ENCODE measurements around the gene BCAN.

BCAN gene

DNA sequence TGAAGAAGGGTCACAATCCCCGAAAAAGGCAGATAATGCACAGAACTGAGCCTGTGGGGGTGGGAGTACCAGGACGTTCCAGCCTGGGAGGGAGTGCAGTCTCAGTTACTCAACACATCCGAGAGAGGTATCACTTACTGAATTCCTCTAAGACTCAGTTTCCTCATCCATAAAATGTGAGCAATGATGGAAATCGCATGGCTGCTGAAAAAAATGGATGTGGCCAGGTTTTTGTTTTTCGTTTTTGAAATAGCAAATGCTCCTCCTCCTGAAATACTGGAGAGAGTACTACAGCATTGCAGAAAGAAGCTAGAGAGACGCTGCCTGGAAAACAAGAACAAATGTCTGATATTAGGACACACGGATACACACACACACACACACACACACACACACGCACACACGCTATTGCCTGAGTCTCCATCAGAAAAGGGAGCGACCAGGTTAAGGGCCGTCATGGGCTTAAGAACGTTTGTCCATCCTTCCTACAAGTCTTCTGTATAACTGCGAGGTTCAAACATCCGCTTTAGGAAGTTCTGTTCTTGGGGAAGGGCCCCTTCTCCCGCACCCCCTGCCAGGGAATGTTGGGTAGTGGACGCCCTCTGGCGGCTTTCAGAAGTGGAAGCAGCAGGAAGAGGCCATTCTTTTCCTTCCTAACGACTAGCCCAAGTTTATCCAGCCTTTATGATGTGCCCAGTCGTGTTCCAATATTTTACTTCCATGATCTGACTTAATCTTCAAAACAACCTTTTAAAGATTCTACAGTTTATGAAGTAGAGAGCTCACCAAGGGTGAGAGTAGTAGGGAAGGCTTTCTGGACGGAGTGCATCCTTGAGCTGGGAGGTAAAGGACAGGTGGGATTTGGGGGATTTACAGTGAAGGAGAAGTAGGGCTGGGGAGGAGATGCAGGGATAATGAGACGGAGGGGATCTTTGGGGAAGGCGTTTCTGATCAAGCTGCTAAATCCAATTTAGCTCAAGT is 36.0 kb downstream of the BCAN start:
- peak; percentile 47 to 66 for DNase-seq

DNA sequence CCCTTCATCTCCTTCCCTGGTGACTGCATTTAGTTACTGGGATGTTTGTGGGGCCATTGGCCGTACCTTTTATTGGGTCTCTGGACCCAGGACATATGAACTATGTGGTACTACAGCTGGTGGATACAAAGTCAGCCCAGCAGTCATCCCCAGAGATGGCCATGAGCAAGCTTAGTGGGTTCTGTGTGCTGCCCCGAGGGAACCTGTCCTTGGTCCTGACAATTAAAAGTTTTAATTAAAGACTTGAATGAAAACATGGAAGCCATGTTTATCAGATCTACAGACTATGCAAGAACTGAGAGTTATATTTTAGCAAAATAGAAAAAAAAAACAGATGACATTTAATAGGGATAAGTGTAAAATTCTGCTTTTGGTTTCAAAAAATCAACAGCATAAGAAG is 38.1 kb downstream of the BCAN start:
- no peak for DNase-seq

DNA sequence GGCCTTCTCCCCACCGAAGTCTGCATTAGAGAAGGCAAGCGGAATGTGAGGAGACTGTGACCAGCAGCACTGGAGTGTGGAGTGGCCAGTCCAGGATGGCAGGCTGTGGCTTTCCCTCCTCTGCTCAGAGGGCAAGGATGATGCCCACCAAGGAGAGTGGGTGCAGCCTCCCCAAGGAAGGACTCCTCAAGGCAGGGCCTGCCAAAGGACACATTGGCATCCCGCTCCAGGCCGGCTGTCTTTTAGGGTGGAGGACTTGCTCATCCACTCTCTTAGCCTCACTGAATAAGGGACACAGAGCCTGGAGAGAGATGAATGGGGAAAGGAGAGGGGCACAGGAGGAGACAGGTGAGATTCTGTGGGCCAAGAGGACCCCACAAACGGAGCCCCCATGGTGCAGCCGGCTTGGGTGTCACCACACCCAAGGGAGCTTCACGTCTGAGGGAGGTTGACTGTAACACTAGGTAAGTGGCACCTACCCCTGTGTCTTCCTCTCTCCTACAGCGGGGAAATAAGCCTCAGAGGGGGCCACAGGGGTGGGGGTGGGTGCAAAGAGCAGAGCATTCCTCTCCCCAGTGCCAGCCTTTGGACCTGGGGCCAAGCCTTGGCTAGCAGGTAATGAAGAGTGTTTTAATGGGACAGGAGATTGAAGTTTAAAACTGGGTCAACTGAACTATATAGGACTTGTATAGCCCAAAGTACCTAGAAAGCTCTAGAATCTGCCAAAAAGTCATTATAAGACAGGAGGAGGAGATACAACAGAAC is 39.5 kb downstream of the BCAN start:
- no peak for DNase-seq

DNA sequence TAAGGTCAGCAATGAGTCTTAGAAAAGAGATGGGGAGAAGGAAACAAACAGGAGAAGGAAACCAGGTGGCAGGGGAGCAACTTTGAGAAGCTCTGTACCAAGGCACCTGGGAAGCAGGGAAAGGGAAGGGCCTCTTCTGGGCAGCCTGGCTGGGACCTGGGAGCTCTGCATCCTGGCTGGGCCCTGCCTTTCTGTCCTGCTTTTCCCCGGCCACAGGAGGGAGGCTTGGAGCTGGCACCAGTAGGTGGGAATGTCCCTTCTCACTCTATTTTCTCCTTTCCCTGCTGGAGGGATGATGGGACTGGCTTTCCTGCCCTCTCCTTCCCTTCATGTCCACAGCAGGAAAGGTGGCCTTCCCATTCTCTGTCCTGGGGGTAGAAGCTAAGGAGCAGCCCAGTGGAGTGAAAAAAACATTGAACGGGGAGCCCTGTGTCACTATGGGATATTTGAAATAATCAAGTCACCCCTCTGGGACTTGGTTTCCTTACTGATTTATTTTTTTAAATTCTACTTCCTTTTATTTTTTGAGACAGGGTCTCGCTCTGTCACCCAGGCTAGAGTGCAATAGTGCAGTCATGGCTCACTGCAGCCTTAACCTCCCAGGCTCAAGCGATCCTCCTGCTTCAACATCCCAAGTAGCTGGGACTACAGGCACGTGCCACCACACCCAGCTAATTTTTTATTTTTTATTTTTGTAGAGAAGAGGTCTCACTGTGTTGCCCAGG is 40.4 kb downstream of the BCAN start:
- DNase-seq: no peak

- no peak for DNase-seq
These were observed 42.4 kb downstream of the BCAN start for GRCh38 chr1:156684227-156684782.

- DNase-seq: peak; percentile 78 to 81
These were observed 47.4 kb downstream of the BCAN start for GRCh38 chr1:156689035-156689952.

- no peak for DNase-seq
These were observed 48.2 kb downstream of the BCAN start for GRCh38 chr1:156689953-156690674.

DNA sequence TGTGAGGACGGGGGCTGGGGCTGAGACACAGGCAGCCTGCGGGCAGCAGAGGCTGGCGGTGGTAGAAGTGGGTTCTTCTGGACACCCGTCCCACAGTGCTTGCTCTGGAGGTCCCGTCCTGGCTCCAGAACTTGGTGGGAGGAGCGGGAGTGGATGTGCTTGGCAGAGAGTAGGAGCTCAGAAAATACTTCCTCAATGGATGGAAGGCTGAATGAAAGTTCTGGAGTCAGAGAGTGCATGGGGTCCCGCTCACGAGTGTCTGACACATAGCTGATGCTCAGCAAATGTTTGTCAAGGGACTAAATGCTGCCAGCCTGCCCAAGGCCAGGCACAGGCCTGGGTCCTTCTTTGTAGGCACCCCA is 48.7 kb downstream of the BCAN start:
- DNase-seq: no peak

DNA sequence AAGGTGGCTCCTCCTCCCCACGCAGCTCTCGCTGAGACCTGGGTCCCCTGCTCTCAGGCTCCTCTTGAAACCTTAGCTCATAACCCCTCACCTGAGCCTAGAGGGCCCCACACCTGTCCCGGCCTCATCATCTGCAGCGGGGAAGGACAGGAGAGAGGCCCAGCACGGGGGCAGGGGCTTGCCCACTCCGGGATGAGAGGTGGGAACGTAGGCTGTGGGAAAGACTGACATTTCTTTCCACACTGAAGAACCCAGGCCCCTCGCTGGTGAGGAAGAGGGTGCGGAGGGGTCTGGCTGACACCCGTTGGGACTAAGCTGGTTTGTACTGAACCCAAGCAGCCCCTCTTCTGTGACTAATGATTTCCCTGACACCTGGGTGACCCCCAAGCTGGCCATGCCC is 49.3 kb downstream of the BCAN start:
- no peak for DNase-seq

GRCh38 chr1:156691665-156692440 is 49.9 kb downstream of the BCAN start:
- DNase-seq: no peak

DNA sequence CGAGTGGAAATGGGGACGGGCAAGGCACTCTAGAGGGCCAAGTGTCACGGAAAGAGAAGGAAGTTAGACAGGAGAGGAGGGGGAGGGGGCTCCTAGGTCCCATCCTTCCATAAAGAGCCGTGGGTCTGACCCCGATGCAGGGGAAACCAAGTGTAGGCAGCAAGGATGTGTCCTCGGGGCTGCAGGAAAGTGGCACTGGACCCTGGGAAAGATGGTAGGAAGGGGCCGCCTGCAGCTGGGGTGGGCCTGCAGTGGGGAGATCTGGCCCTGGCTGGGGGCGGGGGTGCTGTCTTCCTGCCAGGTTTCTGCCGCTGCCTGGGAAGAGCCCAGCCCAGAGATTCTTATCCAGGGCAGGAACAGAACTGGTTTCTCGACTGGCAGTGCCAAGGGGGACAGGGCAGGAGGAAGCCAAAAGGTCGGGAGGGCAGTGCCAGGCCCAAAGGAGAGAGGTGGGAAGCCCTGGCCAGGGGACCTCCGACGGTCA is 50.6 kb downstream of the BCAN start:
- no peak for DNase-seq

- DNase-seq: no peak
These were observed 51.3 kb downstream of the BCAN start for GRCh38 chr1:156692925-156693847.

DNA sequence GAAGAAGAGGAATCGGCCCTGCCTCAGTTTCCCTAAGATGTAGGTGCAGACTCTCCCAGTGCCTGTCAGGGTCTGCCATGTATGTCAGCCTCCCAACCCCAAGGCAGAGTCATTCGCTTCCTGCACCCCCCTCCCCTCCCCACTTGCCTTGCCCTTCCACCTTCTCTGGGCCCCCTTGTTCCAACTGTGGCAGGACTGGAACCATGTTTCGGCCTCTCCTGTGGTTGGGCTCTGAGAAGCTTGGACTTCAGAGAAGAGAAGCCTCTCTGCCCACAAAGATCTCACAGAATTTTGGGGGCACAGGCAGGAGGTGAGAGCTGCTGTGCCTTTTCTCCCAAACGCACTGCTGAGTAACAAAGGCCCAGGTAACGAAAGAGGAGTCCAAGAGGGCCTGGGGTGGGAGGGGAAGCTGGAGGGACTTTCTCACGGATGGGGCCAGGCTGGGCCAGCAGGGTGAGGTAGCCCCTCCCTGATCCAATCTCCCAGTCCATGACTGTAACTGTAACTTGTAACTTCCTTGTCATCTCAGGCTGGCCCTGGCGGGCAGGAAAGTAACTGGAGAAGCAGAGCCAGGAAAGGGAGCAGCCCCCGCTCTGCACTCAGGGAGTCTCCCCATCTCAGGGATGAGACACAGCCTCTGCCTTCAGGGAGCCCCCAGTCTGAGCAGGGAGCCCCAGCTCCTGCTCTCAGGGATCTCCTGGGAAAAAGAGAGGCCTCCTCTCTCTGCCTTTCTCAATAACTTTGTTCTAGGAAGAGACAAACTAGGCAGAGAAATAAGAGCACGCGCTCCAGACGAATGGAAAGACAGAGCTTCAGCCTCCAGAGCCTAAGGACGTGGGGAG is 52.2 kb downstream of the BCAN start:
- no peak for DNase-seq

GRCh38 chr1:156694690-156694962 is 52.7 kb downstream of the BCAN start:
- no peak for DNase-seq

DNA sequence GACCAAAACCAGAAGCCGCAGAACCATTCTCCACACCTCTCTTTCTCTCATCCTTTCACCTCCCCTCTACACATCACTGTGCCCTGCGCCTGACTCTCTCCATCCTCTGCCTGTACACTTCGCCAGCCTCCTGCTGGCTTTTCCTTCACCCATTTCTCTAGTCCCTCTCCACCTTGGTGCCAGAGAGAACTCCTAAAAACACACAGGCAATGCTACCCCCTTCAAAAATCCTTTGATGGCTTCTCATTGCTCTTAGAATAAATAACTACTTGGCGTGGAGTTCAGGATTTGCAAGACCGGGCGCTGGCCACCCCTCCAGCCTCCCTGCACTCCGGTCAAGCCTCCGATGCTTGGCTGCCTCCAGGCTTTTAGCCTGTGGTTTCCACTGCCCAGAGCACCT is 54.8 kb downstream of the BCAN start:
- DNase-seq: no peak

DNA sequence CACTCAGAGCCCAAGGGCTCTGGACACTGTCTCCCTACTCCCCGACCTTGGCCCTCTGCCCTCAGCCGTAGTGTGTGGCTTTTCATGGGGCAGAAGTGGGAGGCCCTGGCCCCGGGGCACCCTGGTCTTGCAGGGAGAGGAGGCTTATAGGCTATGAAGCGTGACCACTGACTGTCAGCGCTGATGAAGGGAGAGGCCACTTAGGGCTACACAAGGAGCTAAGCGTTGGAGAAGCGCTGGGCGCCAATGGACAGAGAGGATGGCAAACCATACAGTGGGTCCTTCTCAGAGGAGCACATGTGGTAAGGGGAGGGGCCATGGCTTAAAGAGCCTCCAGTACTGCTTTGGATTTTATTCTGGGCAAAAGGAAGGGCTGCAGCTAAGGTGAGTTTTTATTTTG is 55.6 kb downstream of the BCAN start:
- DNase-seq: no peak

DNA sequence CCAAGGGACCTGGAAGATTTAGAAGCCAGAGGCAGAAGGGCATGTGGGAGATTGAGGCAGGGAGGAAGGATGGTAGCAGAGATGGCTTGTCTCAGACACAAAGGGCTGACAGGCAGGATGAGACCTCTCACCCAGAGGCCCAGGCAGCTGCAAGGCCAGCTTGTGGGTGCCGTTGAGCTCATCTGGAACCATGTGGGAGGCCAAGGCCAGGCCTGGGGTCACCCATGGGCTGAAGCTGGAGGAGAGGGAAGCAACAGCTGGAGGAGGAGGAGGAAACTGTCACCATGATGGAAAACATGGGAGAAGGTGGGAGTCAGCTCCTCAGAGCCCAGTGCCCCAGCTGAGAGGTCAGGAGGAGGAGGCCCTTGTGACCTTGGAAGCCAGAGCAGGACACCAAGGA is 57.1 kb downstream of the BCAN start:
- no peak for DNase-seq

DNA sequence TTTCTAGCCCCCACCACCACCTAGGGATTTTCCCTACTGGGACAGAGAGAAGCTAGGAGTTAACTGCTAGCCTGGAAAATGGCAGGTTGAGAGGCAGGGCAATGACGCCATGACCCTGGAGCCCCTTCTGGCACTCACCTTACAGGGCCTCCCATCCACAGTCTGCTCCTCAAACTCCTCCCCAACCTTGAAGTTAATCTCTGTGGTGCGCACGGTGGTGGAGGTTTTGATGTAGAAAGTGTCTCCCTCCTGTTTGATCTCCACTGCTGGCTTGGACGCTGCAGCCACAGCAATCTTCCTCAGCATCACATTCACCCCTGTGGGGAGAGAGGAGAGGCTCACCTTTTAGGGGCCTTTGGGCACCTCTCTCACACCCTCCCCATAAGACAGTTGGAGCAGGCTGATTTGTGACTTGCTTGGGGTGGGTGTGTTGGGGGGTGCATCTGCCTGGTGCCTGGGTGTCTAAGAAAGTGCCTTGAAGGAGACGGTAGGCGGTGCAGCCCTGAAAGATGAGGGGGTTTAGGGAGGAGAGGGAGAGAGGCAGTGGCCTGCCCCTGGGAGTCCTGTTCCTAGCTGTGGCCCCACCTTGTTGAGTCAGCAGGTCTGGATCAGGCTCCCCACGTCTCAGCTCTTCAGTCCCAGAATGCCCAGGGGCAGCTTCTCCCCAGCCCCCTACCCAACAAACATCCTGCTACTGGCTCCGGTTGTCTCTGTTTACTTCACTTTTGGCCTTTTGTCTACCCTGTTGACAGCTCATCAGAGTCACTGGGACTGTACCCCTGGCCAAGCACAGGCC is 59.0 kb downstream of the BCAN start:
- no peak for DNase-seq

Data from NCI-H2081 (cell line).